ENCODE results near the gene EXT2.
A peak's percentile ranks its signal among the peaks of the same experiment; 100 is the strongest.

EXT2 gene

GRCh38 chr11:44066732-44067141, 28.7 kb upstream of the EXT2 start:
- peak overlapping the region; percentile 59 for H3K9ac ChIP-seq (ENCODE audit: low read length)
- no peaks in the 10 kb centered on the region for H3K4me1 ChIP-seq (ENCODE audit: low read length)
- H4K20me1 ChIP-seq (ENCODE audit: insufficient read depth, low read length), result no peaks in the 10 kb centered on the region
- peak overlapping the region; percentile 89 for H2AFZ ChIP-seq (ENCODE audit: low read length)
- H3K79me2 ChIP-seq (ENCODE audit: low read length), result no peaks in the 10 kb centered on the region
- no peak overlapping the region for H3K27ac ChIP-seq (ENCODE audit: low read length)
- H3K4me2 ChIP-seq (ENCODE audit: low read depth, low read length), result peak overlapping the region; percentile 84
- no peak for TF ChIP-seq EZH2phosphoT487 (IDR thresholded peaks at IDR 0.05; ENCODE audit: low read length)
- no peak for TF ChIP-seq EZH2 (optimal IDR thresholded peaks at IDR 0.05; ENCODE audit: low read depth, low read length)
- no peak for TF ChIP-seq CTCF (IDR thresholded peaks at IDR 0.05; ENCODE audit: low read length)
- no peaks in the 10 kb centered on the region for H3K9me3 ChIP-seq (replicated peaks; ENCODE audit: insufficient read depth, low read length)
- no peaks in the 10 kb centered on the region for H3K27me3 ChIP-seq (replicated peaks; ENCODE audit: insufficient read depth, low read length)
- H3F3A ChIP-seq (ENCODE audit: insufficient read depth, low read length), result no peaks in the 10 kb centered on the region
- H3K36me3 ChIP-seq (replicated peaks; ENCODE audit: insufficient read depth, low read length), result no peaks in the 10 kb centered on the region
- peak overlapping the region; percentile 94 for H3K4me3 ChIP-seq (ENCODE audit: low read length)
- H3K9me2 ChIP-seq (replicated peaks; ENCODE audit: insufficient read depth, low read length), result no peaks in the 10 kb centered on the region
- DNase-seq, result no peak

GRCh38 chr11:44067266-44067665, 28.2 kb upstream of the EXT2 start:
- DNase-seq, result no peak
- Histone ChIP-seq H3K79me2 (ENCODE audit: low read length) (no peaks in the 10 kb centered on the region), H3K9me2 (replicated peaks; ENCODE audit: insufficient read depth, low read length) (no peaks in the 10 kb centered on the region), H3F3A (ENCODE audit: insufficient read depth, low read length) (no peaks in the 10 kb centered on the region), H3K9ac (ENCODE audit: low read length) (no peak overlapping the region), H3K9me3 (replicated peaks; ENCODE audit: insufficient read depth, low read length) (no peaks in the 10 kb centered on the region), H3K36me3 (replicated peaks; ENCODE audit: insufficient read depth, low read length) (no peaks in the 10 kb centered on the region), H2AFZ (ENCODE audit: low read length) (no peak overlapping the region), H3K27me3 (replicated peaks; ENCODE audit: insufficient read depth, low read length) (no peaks in the 10 kb centered on the region), H4K20me1 (ENCODE audit: insufficient read depth, low read length) (no peaks in the 10 kb centered on the region), H3K4me1 (ENCODE audit: low read length) (no peaks in the 10 kb centered on the region), H3K4me2 (ENCODE audit: low read depth, low read length) (no peak overlapping the region), H3K27ac (ENCODE audit: low read length) (no peak overlapping the region), H3K4me3 (ENCODE audit: low read length) (no peak overlapping the region)
- TF ChIP-seq EZH2 (optimal IDR thresholded peaks at IDR 0.05; ENCODE audit: low read depth, low read length) (no peak), CTCF (IDR thresholded peaks at IDR 0.05; ENCODE audit: low read length) (no peak), EZH2phosphoT487 (IDR thresholded peaks at IDR 0.05; ENCODE audit: low read length) (no peak)

- Histone ChIP-seq H3K4me1 (ENCODE audit: low read length) (no peaks in the 10 kb centered on the region), H3K9me2 (replicated peaks; ENCODE audit: insufficient read depth, low read length) (no peaks in the 10 kb centered on the region), H3K4me3 (ENCODE audit: low read length) (no peak overlapping the region), H4K20me1 (ENCODE audit: insufficient read depth, low read length) (no peaks in the 10 kb centered on the region), H3K9me3 (replicated peaks; ENCODE audit: insufficient read depth, low read length) (no peaks in the 10 kb centered on the region), H3K79me2 (ENCODE audit: low read length) (no peaks in the 10 kb centered on the region), H3F3A (ENCODE audit: insufficient read depth, low read length) (no peaks in the 10 kb centered on the region), H2AFZ (ENCODE audit: low read length) (no peak overlapping the region), H3K27ac (ENCODE audit: low read length) (no peak overlapping the region), H3K9ac (ENCODE audit: low read length) (no peak overlapping the region), H3K4me2 (ENCODE audit: low read depth, low read length) (no peak overlapping the region), H3K27me3 (replicated peaks; ENCODE audit: insufficient read depth, low read length) (no peaks in the 10 kb centered on the region), H3K36me3 (replicated peaks; ENCODE audit: insufficient read depth, low read length) (no peaks in the 10 kb centered on the region)
- TF ChIP-seq EZH2phosphoT487 (IDR thresholded peaks at IDR 0.05; ENCODE audit: low read length) (no peak), CTCF (IDR thresholded peaks at IDR 0.05; ENCODE audit: low read length) (no peak)
- DNase-seq, result no peak
Observed at GRCh38 chr11:44068180-44068579, 27.3 kb upstream of the EXT2 start.

Data from MM.1S (cell line).